ENCODE data around the gene SLC16A1.

DNA sequence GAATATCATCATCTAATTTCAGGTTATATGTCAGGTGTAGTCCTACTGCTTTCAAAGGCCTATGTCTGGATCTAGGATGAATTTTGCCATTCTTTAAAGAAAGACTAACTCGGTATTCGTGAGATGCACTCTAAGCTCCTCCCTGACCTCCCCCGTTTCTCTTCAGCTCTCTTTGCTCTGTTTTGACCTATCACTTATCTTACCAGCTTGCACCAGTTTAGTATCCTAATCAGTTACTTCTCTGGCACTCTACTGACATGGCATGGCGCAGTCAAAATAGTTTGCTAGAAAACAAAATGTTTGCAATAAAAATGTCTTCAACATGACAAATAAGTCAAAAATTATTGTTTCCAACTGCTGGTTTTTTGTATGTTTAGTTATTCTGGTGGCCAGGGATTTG lies 8.4 kb upstream of the SLC16A1 start:
- TF ChIP-seq, protein P1, sequence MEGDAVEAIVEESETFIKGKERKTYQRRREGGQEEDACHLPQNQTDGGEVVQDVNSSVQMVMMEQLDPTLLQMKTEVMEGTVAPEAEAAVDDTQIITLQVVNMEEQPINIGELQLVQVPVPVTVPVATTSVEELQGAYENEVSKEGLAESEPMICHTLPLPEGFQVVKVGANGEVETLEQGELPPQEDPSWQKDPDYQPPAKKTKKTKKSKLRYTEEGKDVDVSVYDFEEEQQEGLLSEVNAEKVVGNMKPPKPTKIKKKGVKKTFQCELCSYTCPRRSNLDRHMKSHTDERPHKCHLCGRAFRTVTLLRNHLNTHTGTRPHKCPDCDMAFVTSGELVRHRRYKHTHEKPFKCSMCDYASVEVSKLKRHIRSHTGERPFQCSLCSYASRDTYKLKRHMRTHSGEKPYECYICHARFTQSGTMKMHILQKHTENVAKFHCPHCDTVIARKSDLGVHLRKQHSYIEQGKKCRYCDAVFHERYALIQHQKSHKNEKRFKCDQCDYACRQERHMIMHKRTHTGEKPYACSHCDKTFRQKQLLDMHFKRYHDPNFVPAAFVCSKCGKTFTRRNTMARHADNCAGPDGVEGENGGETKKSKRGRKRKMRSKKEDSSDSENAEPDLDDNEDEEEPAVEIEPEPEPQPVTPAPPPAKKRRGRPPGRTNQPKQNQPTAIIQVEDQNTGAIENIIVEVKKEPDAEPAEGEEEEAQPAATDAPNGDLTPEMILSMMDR (IDR thresholded peaks at IDR 0.05): no peak
- TF ChIP-seq, protein P2, sequence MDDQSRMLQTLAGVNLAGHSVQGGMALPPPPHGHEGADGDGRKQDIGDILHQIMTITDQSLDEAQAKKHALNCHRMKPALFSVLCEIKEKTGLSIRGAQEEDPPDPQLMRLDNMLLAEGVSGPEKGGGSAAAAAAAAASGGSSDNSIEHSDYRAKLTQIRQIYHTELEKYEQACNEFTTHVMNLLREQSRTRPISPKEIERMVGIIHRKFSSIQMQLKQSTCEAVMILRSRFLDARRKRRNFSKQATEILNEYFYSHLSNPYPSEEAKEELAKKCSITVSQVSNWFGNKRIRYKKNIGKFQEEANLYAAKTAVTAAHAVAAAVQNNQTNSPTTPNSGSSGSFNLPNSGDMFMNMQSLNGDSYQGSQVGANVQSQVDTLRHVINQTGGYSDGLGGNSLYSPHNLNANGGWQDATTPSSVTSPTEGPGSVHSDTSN (IDR thresholded peaks at IDR 0.05): no peak
- no peak for TF ChIP-seq POLR2AphosphoS5 (IDR thresholded peaks at IDR 0.05; ENCODE audit: low read depth, low read length)
- no peak for TF ChIP-seq GABPA (IDR thresholded peaks at IDR 0.05; ENCODE audit: low read depth)
- no peak for TF ChIP-seq EZH2phosphoT487 (IDR thresholded peaks at IDR 0.05; ENCODE audit: borderline replicate concordance, low read depth)
- TF ChIP-seq, protein P3, sequence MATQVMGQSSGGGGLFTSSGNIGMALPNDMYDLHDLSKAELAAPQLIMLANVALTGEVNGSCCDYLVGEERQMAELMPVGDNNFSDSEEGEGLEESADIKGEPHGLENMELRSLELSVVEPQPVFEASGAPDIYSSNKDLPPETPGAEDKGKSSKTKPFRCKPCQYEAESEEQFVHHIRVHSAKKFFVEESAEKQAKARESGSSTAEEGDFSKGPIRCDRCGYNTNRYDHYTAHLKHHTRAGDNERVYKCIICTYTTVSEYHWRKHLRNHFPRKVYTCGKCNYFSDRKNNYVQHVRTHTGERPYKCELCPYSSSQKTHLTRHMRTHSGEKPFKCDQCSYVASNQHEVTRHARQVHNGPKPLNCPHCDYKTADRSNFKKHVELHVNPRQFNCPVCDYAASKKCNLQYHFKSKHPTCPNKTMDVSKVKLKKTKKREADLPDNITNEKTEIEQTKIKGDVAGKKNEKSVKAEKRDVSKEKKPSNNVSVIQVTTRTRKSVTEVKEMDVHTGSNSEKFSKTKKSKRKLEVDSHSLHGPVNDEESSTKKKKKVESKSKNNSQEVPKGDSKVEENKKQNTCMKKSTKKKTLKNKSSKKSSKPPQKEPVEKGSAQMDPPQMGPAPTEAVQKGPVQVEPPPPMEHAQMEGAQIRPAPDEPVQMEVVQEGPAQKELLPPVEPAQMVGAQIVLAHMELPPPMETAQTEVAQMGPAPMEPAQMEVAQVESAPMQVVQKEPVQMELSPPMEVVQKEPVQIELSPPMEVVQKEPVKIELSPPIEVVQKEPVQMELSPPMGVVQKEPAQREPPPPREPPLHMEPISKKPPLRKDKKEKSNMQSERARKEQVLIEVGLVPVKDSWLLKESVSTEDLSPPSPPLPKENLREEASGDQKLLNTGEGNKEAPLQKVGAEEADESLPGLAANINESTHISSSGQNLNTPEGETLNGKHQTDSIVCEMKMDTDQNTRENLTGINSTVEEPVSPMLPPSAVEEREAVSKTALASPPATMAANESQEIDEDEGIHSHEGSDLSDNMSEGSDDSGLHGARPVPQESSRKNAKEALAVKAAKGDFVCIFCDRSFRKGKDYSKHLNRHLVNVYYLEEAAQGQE (IDR thresholded peaks at IDR 0.05; ENCODE audit: low read depth, low read length): no peak
- no peak for TF ChIP-seq RFX5 (IDR thresholded peaks at IDR 0.05; ENCODE audit: low read length)
- TF ChIP-seq NRF1 (IDR thresholded peaks at IDR 0.05; ENCODE audit: low read depth, low read length): no peak
